Stimulated activated CD8-positive, alpha-beta memory T cell treated with anti-CD3 and anti-CD28 coated beads, Interleukin-15, amount 100 ng/mL, for 4 hours (primary cell): Measurements from ENCODE around the gene ABTB1.
"Not testable (repeated sequence)": the region's sequence is repeated elsewhere in the genome, so short reads cannot be mapped to it uniquely, and the experiment has no call there.

Experiments used
- DNase-seq, 2 donors: peaks; one replicate each; pipeline ENCODE4 v3.0.0-alpha.2; 2020; ENCODE audit warnings: low read depth in 2 of 2

Gene ABTB1

GRCh38 chr3:127671523-127672428 is 976 bp upstream of the ABTB1 start:
- no peak for DNase-seq

GRCh38 chr3:127673191-127674100 is 694 bp downstream of the ABTB1 start:
- peak in 1 of 2 donors; percentile 28 for DNase-seq

GRCh38 chr3:127674101-127674721 is 1.5 kb downstream of the ABTB1 start:
- no peak for DNase-seq

- no peak for DNase-seq
Observed at GRCh38 chr3:127674790-127675189, 2.0 kb downstream of the ABTB1 start.

- no peak for DNase-seq
Observed at GRCh38 chr3:127675651-127676391, 3.1 kb downstream of the ABTB1 start.

- DNase-seq = no peak
Observed at GRCh38 chr3:127676456-127676855, 3.7 kb downstream of the ABTB1 start.

- no peak for DNase-seq
Observed at GRCh38 chr3:127676921-127677351, 4.2 kb downstream of the ABTB1 start.

GRCh38 chr3:127677541-127678314 is 5.0 kb downstream of the ABTB1 start:
- no peak for DNase-seq

GRCh38 chr3:127678315-127678599 is 5.5 kb downstream of the ABTB1 start:
- DNase-seq = no peak

- DNase-seq = no peak
Observed at GRCh38 chr3:127678611-127679533, 6.1 kb downstream of the ABTB1 start.

GRCh38 chr3:127679534-127680145 is 6.9 kb downstream of the ABTB1 start:
- no peak for DNase-seq

GRCh38 chr3:127680146-127680661 is 7.5 kb downstream of the ABTB1 start:
- no peak for DNase-seq

- DNase-seq = no peak
Observed at GRCh38 chr3:127680798-127681221, 8.1 kb downstream of the ABTB1 start.

GRCh38 chr3:127682175-127682554 is 9.4 kb downstream of the ABTB1 start:
- DNase-seq = not testable (repeated sequence)

GRCh38 chr3:127682561-127682960 is 9.8 kb downstream of the ABTB1 start:
- no peak for DNase-seq

- DNase-seq = no peak
Observed at GRCh38 chr3:127684871-127685707, 12.3 kb downstream of the ABTB1 start.

- no peak for DNase-seq
Observed at GRCh38 chr3:127685708-127686511, 13.2 kb downstream of the ABTB1 start.
